T47D (cell line): Measurements from ENCODE around the gene PRKCSH.

Source experiments
- DNase-seq, 2 experiments: peaks; one replicate each; pipeline versions ENCODE4 v3.0.0 to v3.0.0-alpha.2; 2011 to 2012; ENCODE audit warnings: low read depth in 1 of 2, low spot score in 1 of 2
- JUND ChIP-seq: IDR thresholded peaks from 2 replicates; pipeline ENCODE4 v1.6.1; 2012; ENCODE audit warnings: low read depth
- in situ Hi-C: cut with HindIII; loops from 2 replicates; pipeline ENCODE4 v1.10.0; 2016; ENCODE audit warnings: low sequenced_read_pairs, low pct_unique_long_range_greater_than_20kb

The PRKCSH gene

GRCh38 chr19:11408591-11408990 is 26.8 kb upstream of the PRKCSH start:
- TF ChIP-seq JUND: no peak
- in situ Hi-C loops: no loop called here
- no peak for DNase-seq

- TF ChIP-seq JUND: no peak
- no peak for DNase-seq
- in situ Hi-C loops: no loop called here
These were observed 24.8 kb upstream of the PRKCSH start for GRCh38 chr19:11410682-11411081.

GRCh38 chr19:11414544-11414943 is 20.9 kb upstream of the PRKCSH start:
- DNase-seq: no peak
- in situ Hi-C loops: no loop called here

GRCh38 chr19:11416346-11417052 is 18.9 kb upstream of the PRKCSH start:
- no peak for TF ChIP-seq JUND
- in situ Hi-C loops: no loop called here
- DNase-seq: no peak

More at GRCh38 chr19:11414544-11414943, 20.9 kb upstream of the PRKCSH start:
- TF ChIP-seq JUND: no peak

GRCh38 chr19:11418094-11418548 is 17.3 kb upstream of the PRKCSH start:
- no peak for TF ChIP-seq JUND
- in situ Hi-C loops: no loop called here
- no peak for DNase-seq

- no peak for TF ChIP-seq JUND
- peak; percentile 64 to 68 for DNase-seq
- in situ Hi-C loops: no loop called here
These were observed 16.6 kb upstream of the PRKCSH start, which contains the start of gene RGL3 for GRCh38 chr19:11418549-11419506. TSS of gene RGL3 (minus strand) at chr19:11419314. CDS start at chr19:11419278, 36 bp downstream.

- TF ChIP-seq JUND: no peak
- DNase-seq: peak in 1 of 2 experiments; percentile 58
- in situ Hi-C loops: no loop called here
These were observed 14.7 kb upstream of the PRKCSH start for GRCh38 chr19:11420429-11421370.

GRCh38 chr19:11421371-11422098 is 13.9 kb upstream of the PRKCSH start:
- DNase-seq: peak; percentile 88 to 90
- in situ Hi-C loops: no loop called here
- TF ChIP-seq JUND: no peak

GRCh38 chr19:11422163-11423065 is 13.0 kb upstream of the PRKCSH start:
- peak; percentile 95 to 97 for DNase-seq
- no peak for TF ChIP-seq JUND
- in situ Hi-C loops: no loop called here

GRCh38 chr19:11423164-11423790 is 12.2 kb upstream of the PRKCSH start:
- DNase-seq: no peak
- in situ Hi-C loops: no loop called here
- no peak for TF ChIP-seq JUND
